Stimulated activated CD4-positive, alpha-beta T cell treated with anti-CD3 and anti-CD28 coated beads, TNF-alpha, amount 100 ng/mL, for 24 hours (primary cell): Measurements from ENCODE around the gene CADPS.

Source experiments
- DNase-seq, 3 experiments: peaks; one replicate each; pipeline ENCODE4 v3.0.0-alpha.2; 2020; ENCODE audit warnings: low read depth in 3 of 3

CADPS gene

GRCh38 chr3:62439176-62439813 lies 435.9 kb downstream of the CADPS start:
- DNase-seq: no peak

- DNase-seq: no peak
These were observed 438.4 kb downstream of the CADPS start for GRCh38 chr3:62436785-62437184.

GRCh38 chr3:62433396-62433795 lies 441.8 kb downstream of the CADPS start:
- DNase-seq: no peak

- no peak for DNase-seq
These were observed 454.0 kb downstream of the CADPS start for GRCh38 chr3:62421207-62421606.

GRCh38 chr3:62416144-62416543 lies 459.1 kb downstream of the CADPS start:
- no peak for DNase-seq

GRCh38 chr3:62415312-62415801 lies 459.9 kb downstream of the CADPS start:
- no peak for DNase-seq

GRCh38 chr3:62414786-62415185 lies 460.4 kb downstream of the CADPS start:
- DNase-seq: no peak

- no peak for DNase-seq
These were observed 461.5 kb downstream of the CADPS start for GRCh38 chr3:62413687-62414086.

GRCh38 chr3:62406945-62407344 lies 468.3 kb downstream of the CADPS start:
- no peak for DNase-seq

- DNase-seq: no peak
These were observed 469.6 kb downstream of the CADPS start for GRCh38 chr3:62405566-62405965.

- no peak for DNase-seq
These were observed 470.1 kb downstream of the CADPS start for GRCh38 chr3:62405135-62405534.

- no peak for DNase-seq
These were observed 470.9 kb downstream of the CADPS start for GRCh38 chr3:62404321-62404720.

GRCh38 chr3:62403765-62404164 lies 471.5 kb downstream of the CADPS start:
- DNase-seq: no peak

- no peak for DNase-seq
These were observed 482.5 kb downstream of the CADPS start for GRCh38 chr3:62392626-62393292.

- no peak for DNase-seq
These were observed 488.0 kb downstream of the CADPS start for GRCh38 chr3:62387251-62387650.

GRCh38 chr3:62379321-62379798 lies 495.9 kb downstream of the CADPS start:
- no peak for DNase-seq

GRCh38 chr3:62378921-62379320 lies 496.3 kb downstream of the CADPS start:
- no peak for DNase-seq

GRCh38 chr3:62378311-62378789 lies 496.9 kb downstream of the CADPS start:
- no peak for DNase-seq

GRCh38 chr3:62376906-62377877 lies 498.0 kb downstream of the CADPS start:
- DNase-seq: no peak

- no peak for DNase-seq
These were observed 498.8 kb downstream of the CADPS start for GRCh38 chr3:62376454-62376720.

- no peak for DNase-seq
These were observed 499.4 kb downstream of the CADPS start for GRCh38 chr3:62375655-62376453.
